HepG2 (cell line): ENCODE results near the gene CSTPP1. TPM values are rescaled to one million over a fixed set of nuclear protein-coding genes. Genes with fewer than 3 reads are reported as not detected.

Experiments
- CHCHD3 ChIP-seq: sonication (generic); formaldehyde crosslinking; IDR thresholded peaks from 2 replicates; pipeline ENCODE4 v1.8.0; 2022; ENCODE audit warnings: mild to moderate bottlenecking, missing genetic modification reagents, moderate library complexity
- CHD2 ChIP-seq: IDR thresholded peaks from 2 replicates; pipeline ENCODE4 v1.6.1; 2011; ENCODE audit warnings: low read depth, low read length, improper control_type of control experiment
- EEA1 ChIP-seq: sonication (generic); formaldehyde crosslinking; IDR thresholded peaks from 2 replicates; pipeline ENCODE4 v1.5.1; 2020; ENCODE audit warnings: mild to moderate bottlenecking, missing genetic modification reagents, borderline replicate concordance
- ELF1 ChIP-seq: sonication (generic); formaldehyde crosslinking; IDR thresholded peaks from 2 replicates; pipeline ENCODE4 v1.4.0; 2020; ENCODE audit warnings: missing genetic modification reagents
- ELF4 ChIP-seq: sonication (generic); formaldehyde crosslinking; IDR thresholded peaks from 2 replicates; pipeline ENCODE4 v1.5.0; 2020; ENCODE audit warnings: missing genetic modification reagents, mild to moderate bottlenecking, moderate library complexity, borderline replicate concordance
- ETV5 ChIP-seq: IDR thresholded peaks from 2 replicates; pipeline ENCODE4 v1.6.1; 2018; ENCODE audit warnings: missing biosample characterization, missing genetic modification reagents, inconsistent platforms, borderline replicate concordance
- HMGXB3 ChIP-seq: sonication (generic); formaldehyde crosslinking; IDR thresholded peaks from 2 replicates; pipeline ENCODE4 v1.4.0; 2020; ENCODE audit warnings: missing genetic modification reagents, borderline replicate concordance
- IKZF5 ChIP-seq: IDR thresholded peaks from 2 replicates; pipeline ENCODE4 v1.6.1; 2018; ENCODE audit warnings: missing genetic modification reagents, mild to moderate bottlenecking, missing compliant biosample characterization
- JUN ChIP-seq: sonication (generic); formaldehyde crosslinking; IDR thresholded peaks from 2 replicates; pipeline ENCODE4 v1.4.0; 2020; ENCODE audit warnings: mild to moderate bottlenecking, missing genetic modification reagents
- MEIS1 ChIP-seq: sonication (generic); formaldehyde crosslinking; IDR thresholded peaks from 2 replicates; pipeline ENCODE4 v1.9.0; 2021; ENCODE audit warnings: mild to moderate bottlenecking, missing genetic modification reagents, moderate library complexity, borderline replicate concordance
- NKX3-1 ChIP-seq: sonication (generic); formaldehyde crosslinking; IDR thresholded peaks from 2 replicates; pipeline ENCODE4 v1.5.0; 2020; ENCODE audit warnings: missing genetic modification reagents
- PREB ChIP-seq: sonication (generic); formaldehyde crosslinking; IDR thresholded peaks from 2 replicates; pipeline ENCODE4 v1.4.0; 2020; ENCODE audit warnings: missing genetic modification reagents
- TBX3 ChIP-seq: fragments of 450-650 bp; IDR thresholded peaks from 2 replicates; pipeline ENCODE4 v1.6.1; 2017; ENCODE audit warnings: antibody characterized with exemption, mild to moderate bottlenecking, inconsistent platforms, borderline replicate concordance
- THAP11 ChIP-seq: IDR thresholded peaks from 2 replicates; pipeline ENCODE4 v1.6.1; 2016; ENCODE audit warnings: missing biosample characterization, missing genetic modification reagents
- ZBTB38 ChIP-seq: sonication (generic); formaldehyde crosslinking; IDR thresholded peaks from 2 replicates; pipeline ENCODE4 v1.5.1; 2020; ENCODE audit warnings: mild to moderate bottlenecking, missing genetic modification reagents
- ZNF124 ChIP-seq: sonication (generic); formaldehyde crosslinking; IDR thresholded peaks from 2 replicates; pipeline ENCODE4 v1.4.0; 2020; ENCODE audit warnings: missing genetic modification reagents
- ZNF232 ChIP-seq: sonication (generic); formaldehyde crosslinking; IDR thresholded peaks from 2 replicates; pipeline ENCODE4 v1.4.0; 2020; ENCODE audit warnings: missing genetic modification reagents, borderline replicate concordance
- ZNF350 ChIP-seq: sonication (generic); formaldehyde crosslinking; IDR thresholded peaks from 2 replicates; pipeline ENCODE4 v1.4.0; 2020; ENCODE audit warnings: mild to moderate bottlenecking, low read depth, missing genetic modification reagents, borderline replicate concordance
- ZNF547 ChIP-seq: sonication (generic); formaldehyde crosslinking; IDR thresholded peaks from 2 replicates; pipeline ENCODE4 v1.5.1; 2020; ENCODE audit warnings: mild to moderate bottlenecking, missing genetic modification reagents
- ZNF747 ChIP-seq: sonication (generic); formaldehyde crosslinking; IDR thresholded peaks from 2 replicates; pipeline ENCODE4 v1.8.1; 2023; ENCODE audit warnings: missing genetic modification reagents, mild to moderate bottlenecking, borderline replicate concordance
- polyA plus RNA-seq, 8 experiments: library from polyadenylated mRNA; depleted of rRNA in 3 of 8; stranded (reverse) in 7 of 8; unstranded in 1 of 8; fragments of >200 nt; fragmentation: Illumina TruSeq in 4 of 8; extraction: Trizol in 4 of 8; gene quantifications; 2 replicates each; pipeline versions ENCODE4 v1.2.1 to v1.2.3, GENCODE V29; 2011 to 2016; ENCODE audit warnings: low read depth in 4 of 8, missing spikeins in 1 of 8, mixed read lengths in 1 of 8; ENCODE audit not compliant: insufficient read depth in 1 of 8
- total RNA-seq, 5 experiments: library from RNA; depleted of rRNA; stranded (reverse); fragments of >200 nt; fragmentation: Illumina TruSeq; extraction: Trizol; gene quantifications; 2 replicates each; pipeline ENCODE4 v1.2.3, GENCODE V29; 2016; ENCODE audit warnings: low read depth in 1 of 5

CSTPP1 gene
- total and polyA plus RNA-seq, 2 of the 13 experiments (the other 11 are each of a cell fraction or from before 2014, with no cell fraction given), result 12.3 to 14.6 TPM

- TF ChIP-seq ELF4 (CRISPR knock-in tag) (no peak; the same call in 1 of the 2 replicates), ETV5 (CRISPR knock-in tag) (peak; percentile 82), ZNF747 (CRISPR knock-in tag) (no peak), ZBTB38 (peak; percentile 71), MEIS1 (CRISPR knock-in tag) (peak; percentile 58; the same call in 1 of the 2 replicates), THAP11 (peak; percentile 92), HMGXB3 (CRISPR knock-in tag) (peak; percentile 76; the same call in 1 of the 2 replicates), JUN (CRISPR knock-in tag) (no peak), TBX3 (no peak), NKX3-1 (CRISPR knock-in tag) (no peak), CHD2 (no peak), ZNF350 (peak; percentile 64; the same call in 1 of the 2 replicates), ZNF124 (CRISPR knock-in tag) (no peak; the same call in 1 of the 2 replicates), ELF1 (peak; percentile 88), IKZF5 (CRISPR knock-in tag) (peak; percentile 71; the same call in 1 of the 2 replicates), CHCHD3 (CRISPR knock-in tag) (no peak), EEA1 (CRISPR knock-in tag) (no peak), PREB (no peak), ZNF547 (no peak), ZNF232 (CRISPR knock-in tag) (no peak)
These were observed at the start of gene CSTPP1 (continued) for GRCh38 chr11:46936138-46937110.
